ENCODE measurements around the gene GRB14. TPM values are rescaled to one million over a fixed set of nuclear protein-coding genes. Genes with fewer than 3 reads are reported as not detected.

Gene GRB14
- polyA plus RNA-seq, 1 of the 3 experiments (the other 2 are of a cell fraction), result 3.9 TPM

GRCh38 chr2:164447660-164448059 lies 173.6 kb downstream of the GRB14 start:
- H3K9me3 ChIP-seq, result no peaks in the 10 kb centered on the region
- H3K27ac ChIP-seq (ENCODE audit: low read depth in 2 of 2, low read length in 1 of 2), result no peak overlapping the region
- DNase-seq, result no peak
- no peaks in the 10 kb centered on the region for H4K20me1 ChIP-seq (ENCODE audit: insufficient read depth)
- no peaks in the 10 kb centered on the region; the same call in 1 of the 2 replicates for H3K79me2 ChIP-seq (ENCODE audit: insufficient read depth)
- no peak overlapping the region for H3K9ac ChIP-seq
- CTCF ChIA-PET, result interaction anchor here (0.7 to 0.8 kb wide), 3 partner anchors 9 to 1102 kb away, joined by 3 read pairs; no protein-coding TSS in a partner anchor
- H3K27me3 ChIP-seq (ENCODE audit: insufficient read depth), result no peaks in the 10 kb centered on the region; the same call in 1 of the 2 replicates
- peaks cover 0 to 9% of the 10 kb centered on the region in 2 experiments; a peak in 1 of 4 replicates for H3K4me1 ChIP-seq (ENCODE audit: control insufficient read depth in 1 of 2, insufficient read depth in 2 of 2, low read depth in 1 of 2, low read length in 1 of 2)
- H2AFZ ChIP-seq (ENCODE audit: low read depth), result no peak overlapping the region
- WGBS (ENCODE audit: low lambda C conversion rate), result 72% methylated on average over 5 of the region's 5 CpGs
- H3K9me2 ChIP-seq, result no peaks in the 10 kb centered on the region
- no peaks in the 10 kb centered on the region for H3F3A ChIP-seq (replicated peaks; ENCODE audit: insufficient read depth)
- no peak for TF ChIP-seq RCOR1 (IDR thresholded peaks at IDR 0.05; ENCODE audit: low read length)
- TF ChIP-seq NRF1 (IDR thresholded peaks at IDR 0.05; ENCODE audit: low read depth, low read length), result no peak
- TF ChIP-seq TCF12 (IDR thresholded peaks at IDR 0.05), result no peak
- no peak for TF ChIP-seq RAD21 (IDR thresholded peaks at IDR 0.05; ENCODE audit: low read length)
- no peak for TF ChIP-seq SIN3A (IDR thresholded peaks at IDR 0.05; ENCODE audit: borderline replicate concordance, low read depth, low read length)
- no peak for TF ChIP-seq EP300 (IDR thresholded peaks at IDR 0.05; ENCODE audit: borderline replicate concordance in 1 of 2, low read depth in 1 of 2, low read length in 1 of 2)
- no peak for TF ChIP-seq FOXM1 (IDR thresholded peaks at IDR 0.05; ENCODE audit: low read depth)
- H3K36me3 ChIP-seq (replicated peaks in 1 of 2; ENCODE audit: control insufficient read depth in 1 of 2, insufficient read depth in 2 of 2, low read length in 1 of 2), result no peaks in the 10 kb centered on the region
- POLR2A ChIA-PET, result no interaction called here
- no peak overlapping the region for H3K4me2 ChIP-seq
- H3K4me3 ChIP-seq (ENCODE audit: low read depth in 2 of 2, low read length in 1 of 2), result no peak overlapping the region

Other genes starting within 250 kb of the GRB14 start
- gene COBLL1, start 220.3 kb upstream of the GRB14 start, polyA plus RNA-seq (2012; rRNA removed), result 3.1 and 4.9 TPM in 2 replicates

Data from SK-N-SH (cell line).